OCI-LY1 (cell line): ENCODE results near the gene GPR17.

Experiments
- H2AFZ ChIP-seq: fragments of 200-600 bp; sonication (generic), shearing (Covaris generic); 2 replicates; pipeline ENCODE4 v1.6.0; 2014; ENCODE audit warnings: antibody characterized with exemption, mild to moderate bottlenecking, low read length
- H3F3A ChIP-seq: fragments of 200-600 bp; sonication (generic), shearing (Covaris generic); 2 replicates; pipeline ENCODE4 v1.6.0; 2014; ENCODE audit warnings: mild to moderate bottlenecking, antibody characterized with exemption, low read length, moderate library complexity; ENCODE audit not compliant: insufficient read depth
- H3K27ac ChIP-seq: fragments of 200-600 bp; sonication (generic); 2 replicates; pipeline ENCODE4 v1.5.1; 2014; ENCODE audit warnings: low read length, mixed run types, mild to moderate bottlenecking, low read depth; ENCODE audit not compliant: poor library complexity, severe bottlenecking
- H3K27me3 ChIP-seq: fragments of 200-600 bp; sonication (generic); 2 replicates; pipeline ENCODE4 v1.6.0; 2014; ENCODE audit warnings: antibody characterized with exemption, mild to moderate bottlenecking, low read length, moderate library complexity; ENCODE audit not compliant: insufficient read depth
- H3K36me3 ChIP-seq: fragments of 200-600 bp; sonication (generic); 2 replicates; pipeline ENCODE4 v1.6.1; 2014; ENCODE audit warnings: mild to moderate bottlenecking, antibody characterized with exemption, low read length, moderate library complexity, mixed read lengths; ENCODE audit not compliant: insufficient read depth
- H3K4me1 ChIP-seq: fragments of 200-600 bp; sonication (generic); 2 replicates; pipeline ENCODE4 v1.5.1; 2014; ENCODE audit warnings: mild to moderate bottlenecking, low read length, moderate library complexity; ENCODE audit not compliant: insufficient read depth, severe bottlenecking
- H3K4me2 ChIP-seq: fragments of 200-600 bp; sonication (generic), shearing (Covaris generic); 2 replicates; pipeline ENCODE4 v1.6.1; 2014; ENCODE audit warnings: low read length
- H3K4me3 ChIP-seq: fragments of 200-600 bp; sonication (generic); 2 replicates; pipeline ENCODE4 v1.5.1; 2014; ENCODE audit warnings: low read length, low read depth, mild to moderate bottlenecking, mixed read lengths; ENCODE audit not compliant: poor library complexity, severe bottlenecking
- H3K79me2 ChIP-seq: fragments of 200-600 bp; shearing (Covaris generic); 2 replicates; pipeline ENCODE4 v1.6.1; 2016; ENCODE audit warnings: mixed run types, low read length, mixed read lengths; ENCODE audit not compliant: insufficient read depth
- H3K9ac ChIP-seq: fragments of 200-600 bp; sonication (generic), shearing (Covaris generic); 2 replicates; pipeline ENCODE4 v1.6.1; 2014; ENCODE audit warnings: mild to moderate bottlenecking, low read length, mixed read lengths
- H3K9me2 ChIP-seq: fragments of 200-600 bp; sonication (generic), shearing (Covaris generic); 2 replicates; pipeline ENCODE4 v1.6.1; 2014; ENCODE audit warnings: low read depth, mild to moderate bottlenecking, low read length, mixed read lengths
- H3K9me3 ChIP-seq: fragments of 200-600 bp; shearing (Covaris generic); 2 replicates; pipeline ENCODE4 v1.6.1; 2014; ENCODE audit warnings: low read length, mixed read lengths
- H4K20me1 ChIP-seq: fragments of 200-600 bp; sonication (generic), shearing (Covaris generic); 2 replicates; pipeline ENCODE4 v1.6.0; 2016; ENCODE audit warnings: mild to moderate bottlenecking, low read length; ENCODE audit not compliant: insufficient read depth
- EZH2 ChIP-seq: fragments of 200-600 bp; sonication (generic), shearing (Covaris generic); IDR thresholded peaks from 2 replicates; pipeline ENCODE4 v1.8.0; 2017; ENCODE audit warnings: borderline replicate concordance, mixed run types, mild to moderate bottlenecking, antibody characterized with exemption, low read length, moderate library complexity, mixed read lengths
- TF ChIP-seq, protein P1 (sequence below): fragments of 200-600 bp; sonication (generic), shearing (Covaris generic); IDR thresholded peaks from 2 replicates; pipeline ENCODE4 v1.5.1; 2017; ENCODE audit warnings: mild to moderate bottlenecking, antibody characterized with exemption, low read length, moderate library complexity, mixed read lengths

The GPR17 gene

DNA sequence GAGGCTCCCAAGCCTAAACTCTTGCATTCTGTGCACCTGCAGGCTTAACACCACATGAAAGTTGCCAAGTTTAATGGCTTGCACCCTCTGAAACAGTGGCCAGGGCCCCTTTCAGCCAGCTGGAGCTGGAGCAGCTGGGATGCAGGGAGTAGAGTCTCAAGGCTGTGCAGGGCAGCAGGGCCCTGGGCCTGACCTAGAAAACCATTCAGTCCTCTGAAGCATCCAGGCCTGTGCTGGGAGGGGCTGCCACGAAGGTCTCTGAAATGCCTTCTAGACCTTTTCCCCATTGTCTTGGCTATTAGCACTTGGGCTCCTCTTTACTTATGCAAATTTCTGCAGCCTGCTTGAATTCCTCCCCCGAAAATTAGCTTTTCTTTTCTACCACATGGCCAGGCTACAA is 44.7 kb downstream of the GPR17 start:
- H4K20me1 ChIP-seq = no peaks in the 10 kb centered on the region
- no peaks in the 10 kb centered on the region for H3K4me1 ChIP-seq
- no peak overlapping the region for H3K4me2 ChIP-seq
- H3K9me2 ChIP-seq = no peaks in the 10 kb centered on the region
- no peaks in the 10 kb centered on the region for H3K27me3 ChIP-seq
- H3K9ac ChIP-seq = no peak overlapping the region
- H3K9me3 ChIP-seq = peaks cover 12% of the 10 kb centered on the region; the same call in 1 of the 2 replicates
- H3K36me3 ChIP-seq = no peaks in the 10 kb centered on the region; the same call in 1 of the 2 replicates
- no peak for TF ChIP-seq EZH2
- TF ChIP-seq, protein P1, sequence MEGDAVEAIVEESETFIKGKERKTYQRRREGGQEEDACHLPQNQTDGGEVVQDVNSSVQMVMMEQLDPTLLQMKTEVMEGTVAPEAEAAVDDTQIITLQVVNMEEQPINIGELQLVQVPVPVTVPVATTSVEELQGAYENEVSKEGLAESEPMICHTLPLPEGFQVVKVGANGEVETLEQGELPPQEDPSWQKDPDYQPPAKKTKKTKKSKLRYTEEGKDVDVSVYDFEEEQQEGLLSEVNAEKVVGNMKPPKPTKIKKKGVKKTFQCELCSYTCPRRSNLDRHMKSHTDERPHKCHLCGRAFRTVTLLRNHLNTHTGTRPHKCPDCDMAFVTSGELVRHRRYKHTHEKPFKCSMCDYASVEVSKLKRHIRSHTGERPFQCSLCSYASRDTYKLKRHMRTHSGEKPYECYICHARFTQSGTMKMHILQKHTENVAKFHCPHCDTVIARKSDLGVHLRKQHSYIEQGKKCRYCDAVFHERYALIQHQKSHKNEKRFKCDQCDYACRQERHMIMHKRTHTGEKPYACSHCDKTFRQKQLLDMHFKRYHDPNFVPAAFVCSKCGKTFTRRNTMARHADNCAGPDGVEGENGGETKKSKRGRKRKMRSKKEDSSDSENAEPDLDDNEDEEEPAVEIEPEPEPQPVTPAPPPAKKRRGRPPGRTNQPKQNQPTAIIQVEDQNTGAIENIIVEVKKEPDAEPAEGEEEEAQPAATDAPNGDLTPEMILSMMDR = no peak
- no peak overlapping the region for H2AFZ ChIP-seq
- no peaks in the 10 kb centered on the region for H3K79me2 ChIP-seq
- H3F3A ChIP-seq = no peaks in the 10 kb centered on the region
- no peak overlapping the region for H3K27ac ChIP-seq
- H3K4me3 ChIP-seq = no peak overlapping the region

DNA sequence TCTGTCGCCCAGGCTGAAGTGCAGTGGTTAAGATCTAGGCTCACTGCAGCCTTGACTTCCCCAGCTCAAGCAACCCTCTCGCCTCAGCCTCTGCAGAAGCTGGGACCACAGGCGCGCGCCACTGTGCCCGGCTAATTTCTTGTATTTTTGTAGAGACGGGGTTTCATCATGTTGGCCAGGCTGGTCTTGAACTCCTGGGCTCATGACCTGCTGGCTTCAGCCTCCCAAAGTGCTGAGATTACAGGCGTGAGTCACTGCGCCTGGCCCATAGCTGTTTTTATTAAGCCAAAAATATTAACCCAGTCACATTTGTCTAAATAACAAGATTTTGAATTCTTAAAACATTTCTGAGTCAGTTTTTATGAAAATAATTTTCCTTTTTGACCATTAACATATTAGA is 49.0 kb downstream of the GPR17 start:
- no peaks in the 10 kb centered on the region for H4K20me1 ChIP-seq
- H3K9me3 ChIP-seq = peaks cover 9% of the 10 kb centered on the region; the same call in 1 of the 2 replicates
- H3K4me1 ChIP-seq = no peaks in the 10 kb centered on the region
- no peak for TF ChIP-seq EZH2
- TF ChIP-seq, protein P1 = no peak
- H2AFZ ChIP-seq = no peak overlapping the region
- no peaks in the 10 kb centered on the region for H3K27me3 ChIP-seq
- no peak overlapping the region for H3K9ac ChIP-seq
- H3K4me3 ChIP-seq = no peak overlapping the region
- H3K79me2 ChIP-seq = no peaks in the 10 kb centered on the region
- H3K9me2 ChIP-seq = no peaks in the 10 kb centered on the region
- no peaks in the 10 kb centered on the region for H3F3A ChIP-seq
- H3K36me3 ChIP-seq = no peaks in the 10 kb centered on the region; the same call in 1 of the 2 replicates
- no peak overlapping the region for H3K27ac ChIP-seq
- H3K4me2 ChIP-seq = no peak overlapping the region

DNA sequence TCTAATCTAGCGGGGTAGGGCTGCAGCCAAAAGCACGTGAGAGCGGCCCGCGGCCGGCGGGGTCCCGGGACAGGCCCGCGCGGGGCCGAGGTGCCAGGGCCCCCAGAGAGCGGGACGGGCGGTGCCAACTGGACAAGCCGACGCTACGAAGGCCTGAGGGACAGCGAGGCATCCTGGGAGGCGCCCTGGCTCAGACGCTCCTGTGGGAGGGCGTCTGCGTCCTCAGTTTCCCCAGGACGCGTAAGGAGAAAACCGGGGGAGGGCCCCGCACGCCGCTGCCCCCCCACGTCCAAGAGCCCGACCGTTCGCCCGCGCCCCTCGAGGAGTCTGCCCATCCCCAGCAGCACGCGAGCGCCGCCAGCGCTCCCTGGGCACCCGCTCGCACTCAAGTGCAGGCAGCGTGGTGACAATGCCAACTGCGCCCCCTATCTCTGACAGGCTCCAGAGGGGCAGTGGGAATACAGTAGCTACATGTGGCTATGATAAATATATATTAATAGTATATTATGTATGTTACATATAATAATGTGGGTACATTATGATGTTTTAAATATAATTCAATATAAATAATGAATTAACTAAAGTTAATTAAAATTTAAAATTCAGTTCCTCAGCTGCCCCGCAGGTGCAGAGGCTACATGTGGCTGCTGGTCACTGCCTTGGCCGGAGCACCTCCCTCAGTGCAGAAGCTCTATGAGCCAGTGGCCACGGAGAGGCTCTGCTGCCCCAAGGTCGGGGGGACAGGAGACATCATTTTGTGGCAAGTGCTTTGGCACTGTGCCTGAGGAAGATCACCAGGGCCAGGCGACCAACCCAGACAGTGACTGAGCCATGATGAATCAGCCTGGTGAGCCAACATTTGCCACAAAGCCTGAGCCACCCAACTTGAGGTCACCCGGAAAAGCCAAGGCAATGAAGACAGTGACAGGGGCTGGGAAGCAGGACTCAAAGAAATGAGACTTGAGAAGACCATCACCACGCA is 49.8 kb downstream of the GPR17 start:
- H3K27ac ChIP-seq = no peak overlapping the region
- TF ChIP-seq, protein P1 = no peak
- no peak for TF ChIP-seq EZH2
- H3K36me3 ChIP-seq = no peaks in the 10 kb centered on the region; the same call in 1 of the 2 replicates
- H3K4me3 ChIP-seq = no peak overlapping the region
- H3F3A ChIP-seq = no peaks in the 10 kb centered on the region
- H3K27me3 ChIP-seq = no peaks in the 10 kb centered on the region
- no peak overlapping the region for H3K4me2 ChIP-seq
- no peak overlapping the region for H3K9ac ChIP-seq
- H3K79me2 ChIP-seq = no peaks in the 10 kb centered on the region
- H2AFZ ChIP-seq = no peak overlapping the region
- H3K9me3 ChIP-seq = 0 out of 2 replicates have a peak, but pooled peaks cover under 1% of the 10 kb centered on the region
- no peaks in the 10 kb centered on the region for H3K9me2 ChIP-seq
- H3K4me1 ChIP-seq = peaks cover 5% of the 10 kb centered on the region
- no peaks in the 10 kb centered on the region for H4K20me1 ChIP-seq
